Lower lobe of right lung (tissue), 2 donors: ENCODE measurements around the gene ZFYVE28. TPM values are rescaled to one million over a fixed set of nuclear protein-coding genes. Genes with fewer than 3 reads are reported as not detected.

Source experiments
- ATAC-seq, 2 donors: fragments of 200-7000 bp; cut with Tn5 transposase; one replicate each; pipeline ENCODE4 v1.9.1; 2020 to 2022; ENCODE audit warnings: mild to moderate bottlenecking in 2 of 2, moderate library complexity in 2 of 2
- DNase-seq: peaks from one replicate; pipeline ENCODE4 v3.0.0-alpha.2; 2020
- H3K27ac ChIP-seq: fragments of 200-600 bp; one replicate; pipeline ENCODE4 v1.8.0; 2022
- H3K27me3 ChIP-seq: fragments of 200-600 bp; one replicate; pipeline ENCODE4 v1.8.0; 2022; ENCODE audit warnings: low read depth
- H3K36me3 ChIP-seq: fragments of 200-600 bp; one replicate; pipeline ENCODE4 v1.8.0; 2022; ENCODE audit warnings: mild to moderate bottlenecking
- H3K4me1 ChIP-seq: fragments of 200-600 bp; one replicate; pipeline ENCODE4 v1.8.0; 2022
- H3K4me3 ChIP-seq: fragments of 200-600 bp; one replicate; pipeline ENCODE4 v1.8.0; 2022; ENCODE audit warnings: mild to moderate bottlenecking
- H3K9me3 ChIP-seq: fragments of 200-600 bp; one replicate; pipeline ENCODE4 v1.8.0; 2022
- CTCF ChIP-seq: fragments of 200-600 bp; IDR thresholded peaks from one replicate; pipeline ENCODE4 v1.8.0; 2022; ENCODE audit warnings: antibody characterized with exemption, mild to moderate bottlenecking
- intact Hi-C: fragments of 100-400 bp; cut with DNase I; formaldehyde crosslinking; loops from one replicate; pipeline ENCODE4 v1.11.0; 2022
- total RNA-seq: library from RNA; stranded (reverse); fragmentation: NEBNext Ultra II Directional; extraction: Animal tissue kit (Norgen Biotek cat#: 25700); gene quantifications from one replicate; pipeline ENCODE4 v1.2.1, GENCODE V29; 2021
- donor health status: DM: no; HTN: yes; CAD: no; lungs with severe emphysema.

Gene ZFYVE28
- total RNA-seq, 1 donor from 2014 or later, result 12.9 TPM

GRCh38 chr4:2334826-2335728 is 83.4 kb downstream of the ZFYVE28 start:
- H3K27ac ChIP-seq, result no peak overlapping the region
- H3K4me1 ChIP-seq, result peaks cover 9% of the 10 kb centered on the region
- DNase-seq, result no peak
- H3K27me3 ChIP-seq, result no peaks in the 10 kb centered on the region
- no peaks in the 10 kb centered on the region for H3K9me3 ChIP-seq
- H3K4me3 ChIP-seq, result no peak overlapping the region
- TF ChIP-seq CTCF, result no peak
- no peak for ATAC-seq
- intact Hi-C loops, result no loop called here
- peaks cover 7% of the 10 kb centered on the region for H3K36me3 ChIP-seq

- Histone ChIP-seq H3K36me3 (peaks cover 7% of the 10 kb centered on the region), H3K4me1 (peaks cover 9% of the 10 kb centered on the region), H3K27ac (no peak overlapping the region), H3K4me3 (no peak overlapping the region), H3K9me3 (no peaks in the 10 kb centered on the region), H3K27me3 (no peaks in the 10 kb centered on the region)
- ATAC-seq (no peak), DNase-seq (no peak)
- intact Hi-C loops, result no loop called here
- no peak for TF ChIP-seq CTCF
These were observed 84.4 kb downstream of the ZFYVE28 start for GRCh38 chr4:2333916-2334644.

- Histone ChIP-seq H3K9me3 (no peaks in the 10 kb centered on the region), H3K36me3 (peaks cover 7% of the 10 kb centered on the region), H3K27me3 (no peaks in the 10 kb centered on the region), H3K4me1 (peaks cover 9% of the 10 kb centered on the region), H3K4me3 (no peak overlapping the region), H3K27ac (no peak overlapping the region)
- DNase-seq (peak; percentile 81), ATAC-seq (peak; percentile 84 to 85)
- TF ChIP-seq CTCF, result no peak
- intact Hi-C loops, result no loop called here
These were observed 85.0 kb downstream of the ZFYVE28 start for GRCh38 chr4:2333356-2333841.

- no peak for ATAC-seq
- Histone ChIP-seq H3K4me3 (no peak overlapping the region), H3K27ac (no peak overlapping the region), H3K9me3 (peaks cover 2% of the 10 kb centered on the region), H3K27me3 (no peaks in the 10 kb centered on the region), H3K4me1 (peaks cover 9% of the 10 kb centered on the region), H3K36me3 (peaks cover 7% of the 10 kb centered on the region)
- intact Hi-C loops, result no loop called here
- DNase-seq, result no peak
- TF ChIP-seq CTCF, result no peak
These were observed 85.5 kb downstream of the ZFYVE28 start for GRCh38 chr4:2332976-2333319.

GRCh38 chr4:2332201-2332975 is 86.1 kb downstream of the ZFYVE28 start:
- peak in 1 of 2 donors; percentile 15 for ATAC-seq
- H3K4me3 ChIP-seq, result no peak overlapping the region
- peaks cover 7% of the 10 kb centered on the region for H3K36me3 ChIP-seq
- no peak for DNase-seq
- no peaks in the 10 kb centered on the region for H3K27me3 ChIP-seq
- peaks cover 7% of the 10 kb centered on the region for H3K9me3 ChIP-seq
- no peak overlapping the region for H3K27ac ChIP-seq
- no peak for TF ChIP-seq CTCF
- intact Hi-C loops, result no loop called here
- H3K4me1 ChIP-seq, result peaks cover 9% of the 10 kb centered on the region
